GM18861 (cell line): Measurements from ENCODE around the gene FBXW9.
"Not testable (repeated sequence)": the region's sequence is repeated elsewhere in the genome, so short reads cannot be mapped to it uniquely, and the experiment has no call there.

Experiments used
- ATAC-seq: cut with Tn5 transposase; IDR thresholded peaks from one replicate; pipeline ENCODE4 v1.9.1; 2021; ENCODE audit not compliant: unreplicated experiment

The FBXW9 gene

GRCh38 chr19:12715929-12716328 is 19.5 kb upstream of the FBXW9 start:
- ATAC-seq: no peak

GRCh38 chr19:12715102-12715501 is 18.7 kb upstream of the FBXW9 start:
- ATAC-seq: no peak

GRCh38 chr19:12713304-12713703 is 16.9 kb upstream of the FBXW9 start:
- ATAC-seq: not testable (repeated sequence)

- not testable (repeated sequence) for ATAC-seq
Measured at GRCh38 chr19:12712077-12712476, 15.6 kb upstream of the FBXW9 start.

- no peak for ATAC-seq
Measured at GRCh38 chr19:12711187-12711586, 14.8 kb upstream of the FBXW9 start.

- ATAC-seq: no peak
Measured at GRCh38 chr19:12708641-12709040, 12.2 kb upstream of the FBXW9 start.

GRCh38 chr19:12706332-12706718 is 9.9 kb upstream of the FBXW9 start:
- ATAC-seq: no peak

- no peak for ATAC-seq
Measured at GRCh38 chr19:12705654-12706331, 9.4 kb upstream of the FBXW9 start.

- ATAC-seq: no peak
Measured at GRCh38 chr19:12705169-12705568, 8.7 kb upstream of the FBXW9 start.

- no peak for ATAC-seq
Measured at GRCh38 chr19:12703046-12703445, 6.6 kb upstream of the FBXW9 start.

- ATAC-seq: no peak
Measured at GRCh38 chr19:12701596-12702282, 5.3 kb upstream of the FBXW9 start.

GRCh38 chr19:12698138-12698537 is 1.7 kb upstream of the FBXW9 start:
- no peak for ATAC-seq

- ATAC-seq: not testable (repeated sequence)
Measured at GRCh38 chr19:12697425-12697824, 994 bp upstream of the FBXW9 start.

GRCh38 chr19:12695997-12696365 is 450 bp downstream of the FBXW9 start:
- peak; percentile 12 for ATAC-seq

- no peak for ATAC-seq
Measured at GRCh38 chr19:12695514-12695913, 917 bp downstream of the FBXW9 start.

GRCh38 chr19:12695096-12695495 is 1.3 kb downstream of the FBXW9 start:
- ATAC-seq: no peak

GRCh38 chr19:12694641-12695040 is 1.8 kb downstream of the FBXW9 start:
- no peak for ATAC-seq

GRCh38 chr19:12692960-12693359 is 3.5 kb downstream of the FBXW9 start:
- no peak for ATAC-seq

- ATAC-seq: no peak
Measured at GRCh38 chr19:12689581-12690216, 6.7 kb downstream of the FBXW9 start.

GRCh38 chr19:12689012-12689411 is 7.4 kb downstream of the FBXW9 start:
- ATAC-seq: no peak

GRCh38 chr19:12687496-12688196 is 8.8 kb downstream of the FBXW9 start, which contains the start of gene GNG14:
Gene GNG14, plus strand, starts transcription at chr19:12687998. Its CDS starts 51 bp downstream, at chr19:12688049.
- no peak for ATAC-seq

GRCh38 chr19:12685831-12686230 is 10.6 kb downstream of the FBXW9 start:
- no peak for ATAC-seq
